Liver (tissue), 9 donors: ENCODE data around the gene ATP1B1. TPM values are rescaled to one million over a fixed set of nuclear protein-coding genes. Genes with fewer than 3 reads are reported as not detected.
A peak's percentile ranks its signal among the peaks of the same experiment; 100 is the strongest.

Experiments used
- DNase-seq: peaks from one replicate; pipeline ENCODE4 v3.0.0-alpha.2; 2017; ENCODE audit warnings: low spot score
- H3K27ac ChIP-seq, 2 donors: one replicate each; pipeline ENCODE4 v1.7.0; 2013; ENCODE audit warnings: inconsistent platforms in 2 of 2, low read length in 2 of 2, control low read depth in 1 of 2, low read depth in 1 of 2, mild to moderate bottlenecking in 1 of 2
- H3K27me3 ChIP-seq, 4 donors: one replicate each; pipeline versions ENCODE4 v1.6.1 to v1.7.0; 2013; ENCODE audit warnings: low read length in 3 of 4, inconsistent platforms in 1 of 4, mild to moderate bottlenecking in 1 of 4, moderate library complexity in 1 of 4; ENCODE audit not compliant: control insufficient read depth in 4 of 4, insufficient read depth in 4 of 4
- H3K36me3 ChIP-seq, 4 donors: one replicate each; pipeline versions ENCODE4 v1.6.1 to v1.7.0; 2013; ENCODE audit warnings: low read length in 3 of 4, mild to moderate bottlenecking in 3 of 4, low read depth in 1 of 4, moderate library complexity in 1 of 4; ENCODE audit not compliant: control insufficient read depth in 4 of 4, insufficient read depth in 3 of 4
- H3K4me1 ChIP-seq, 4 donors: one replicate each; pipeline versions ENCODE4 v1.6.1 to v1.7.0; 2013; ENCODE audit warnings: low read length in 3 of 4, mild to moderate bottlenecking in 3 of 4, moderate library complexity in 1 of 4; ENCODE audit not compliant: control insufficient read depth in 4 of 4, insufficient read depth in 4 of 4
- H3K4me3 ChIP-seq, 3 donors: one replicate each; pipeline versions ENCODE4 v1.6.1 to v1.7.0; 2013; ENCODE audit warnings: low read length in 3 of 3, control low read depth in 1 of 3, low read depth in 1 of 3, mild to moderate bottlenecking in 1 of 3
- H3K9ac ChIP-seq, 2 donors: one replicate each; pipeline ENCODE4 v1.7.0; 2013; ENCODE audit warnings: low read length in 2 of 2, mild to moderate bottlenecking in 2 of 2, moderate library complexity in 2 of 2, control low read depth in 1 of 2, low read depth in 1 of 2
- H3K9me3 ChIP-seq, 4 donors: one replicate each; pipeline versions ENCODE4 v1.6.1 to v1.7.0; 2013; ENCODE audit warnings: low read length in 3 of 4; ENCODE audit not compliant: control insufficient read depth in 4 of 4
- EGR1 ChIP-seq, 2 donors: IDR thresholded peaks; 2 replicates each; pipeline ENCODE4 v1.6.1; 2016 to 2018; ENCODE audit warnings: antibody characterized with exemption in 2 of 2, low read depth in 2 of 2
- FOXA1 ChIP-seq: IDR thresholded peaks from 2 replicates; pipeline ENCODE4 v1.6.1; 2016; ENCODE audit warnings: antibody characterized with exemption
- FOXA2 ChIP-seq: IDR thresholded peaks from 2 replicates; pipeline ENCODE4 v1.6.1; 2016; ENCODE audit warnings: antibody characterized with exemption
- GABPA ChIP-seq, 2 donors: IDR thresholded peaks in 1 of 2; conservative IDR thresholded peaks in 1 of 2; 2 replicates each; pipeline ENCODE4 v1.6.1; 2016; ENCODE audit warnings: antibody characterized with exemption in 2 of 2, mild to moderate bottlenecking in 1 of 2, moderate library complexity in 1 of 2
- HNF4A ChIP-seq, 2 donors: conservative IDR thresholded peaks; 2 replicates each; pipeline ENCODE4 v1.6.1; 2016; ENCODE audit warnings: antibody characterized with exemption in 2 of 2, mild to moderate bottlenecking in 2 of 2
- HNF4G ChIP-seq: IDR thresholded peaks from 2 replicates; pipeline ENCODE4 v1.6.1; 2016; ENCODE audit warnings: antibody characterized with exemption
- JUND ChIP-seq, 2 donors: IDR thresholded peaks; 2 replicates each; pipeline ENCODE4 v1.6.1; 2016; ENCODE audit warnings: antibody characterized with exemption in 2 of 2
- NR2F2 ChIP-seq: IDR thresholded peaks from 2 replicates; pipeline ENCODE4 v1.6.1; 2016; ENCODE audit warnings: antibody characterized with exemption
- RAD21 ChIP-seq, 2 donors: IDR thresholded peaks; 2 replicates each; pipeline ENCODE4 v1.6.1; 2016; ENCODE audit warnings: antibody characterized with exemption in 2 of 2, mild to moderate bottlenecking in 2 of 2
- RXRA ChIP-seq, 2 donors: IDR thresholded peaks; 2 replicates each; pipeline ENCODE4 v1.6.1; 2017 to 2018; ENCODE audit warnings: antibody characterized with exemption in 2 of 2, mild to moderate bottlenecking in 1 of 2
- SP1 ChIP-seq: IDR thresholded peaks from 2 replicates; pipeline ENCODE4 v1.6.1; 2018; ENCODE audit warnings: antibody characterized with exemption, mild to moderate bottlenecking
- TAF1 ChIP-seq: conservative IDR thresholded peaks from 2 replicates; pipeline ENCODE4 v1.6.1; 2016; ENCODE audit warnings: antibody characterized with exemption, mild to moderate bottlenecking
- YY1 ChIP-seq: IDR thresholded peaks from 2 replicates; pipeline ENCODE4 v1.6.1; 2016; ENCODE audit warnings: antibody characterized with exemption, mild to moderate bottlenecking
- WGBS: extraction: QIAGEN DNeasy Blood & Tissue Kit; methylation state at CpG from one replicate; pipeline ENCODE4 v1.1.7; 2013; 5-methylcytosine and 5-hydroxymethylcytosine counted together
- polyA plus RNA-seq, 2 donors: library from polyadenylated mRNA; stranded (reverse) in 1 of 2; unstranded in 1 of 2; fragments of 200-250 nt in 1 of 2; fragments of >200 nt in 1 of 2; fragmentation: Nextera tagmentation in 1 of 2; extraction: Ambion mirVana in 1 of 2; gene quantifications; one replicate each; pipeline versions ENCODE4 v1.2.1 to v1.2.3, GENCODE V29; 2013 to 2015
- total RNA-seq, 2 donors: library from RNA; depleted of rRNA; stranded (reverse); fragments of >200 nt; gene quantifications; one replicate each; pipeline ENCODE4 v1.2.3, GENCODE V29; 2014
- TF ChIP-seq, protein P1 (sequence below): IDR thresholded peaks from 2 replicates; pipeline ENCODE4 v1.6.1; 2016; ENCODE audit warnings: antibody characterized with exemption, mild to moderate bottlenecking
- TF ChIP-seq, protein P2 (sequence below): fragments of 150-350 bp; IDR thresholded peaks from 2 replicates; pipeline ENCODE4 v1.5.1; 2017; ENCODE audit warnings: improper control_type of control experiment, low read depth, low read length; ENCODE audit not compliant: missing input control
- TF ChIP-seq, protein P3 (sequence below): IDR thresholded peaks from 2 replicates; pipeline ENCODE4 v1.6.1; 2016; ENCODE audit warnings: antibody characterized with exemption
- TF ChIP-seq, protein P4 (sequence below): IDR thresholded peaks from 2 replicates; pipeline ENCODE4 v1.6.1; 2016; ENCODE audit warnings: antibody characterized with exemption
- TF ChIP-seq, protein P5 (sequence below): IDR thresholded peaks from 2 replicates; pipeline ENCODE4 v1.6.1; 2016; ENCODE audit warnings: antibody characterized with exemption
- donor health status: healthy.
- donor health status: healthy.
- donor health status: healthy.
- donor health status: healthy.
- donor health status: healthy.

Gene ATP1B1
- total and polyA plus RNA-seq, 4 donors: 36.1 to 57.0 (median 46.5) TPM

DNA sequence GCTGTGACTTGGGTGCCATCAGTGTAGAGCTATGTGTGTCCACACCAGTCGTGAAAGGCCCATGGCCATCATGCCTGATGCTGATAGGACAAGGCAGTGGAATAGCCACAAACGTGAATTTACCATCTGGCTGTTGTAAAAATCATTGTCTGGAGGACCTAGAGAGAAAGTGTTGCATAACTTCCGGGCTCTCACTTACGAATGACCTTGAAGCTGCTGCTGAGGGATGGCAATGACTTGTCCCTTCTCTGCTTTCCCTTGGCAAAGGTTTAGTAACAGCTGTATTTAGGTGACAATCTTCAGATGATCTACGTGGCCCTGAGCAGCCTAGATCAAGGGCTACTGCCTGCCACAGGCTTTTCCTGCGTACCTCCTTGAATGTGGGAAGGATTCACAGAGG is 5.8 kb downstream of the ATP1B1 start:
- Histone ChIP-seq H3K9ac (no peak overlapping the region), H3K36me3 (peaks cover 1 to 23% (median 10%) of the 10 kb centered on the region in 4 donors), H3K4me1 (peaks cover 10 to 58% (median 35%) of the 10 kb centered on the region in 4 donors), H3K27ac (peak overlapping the region; percentile 1 to 48), H3K4me3 (no peak overlapping the region), H3K27me3 (no peaks in the 10 kb centered on the region), H3K9me3 (no peaks in the 10 kb centered on the region)
- no peak for DNase-seq
- TF ChIP-seq RAD21 (IDR thresholded peaks at IDR 0.05) (peak in 1 of 2 donors; percentile 12), GABPA (IDR thresholded peaks at IDR 0.05 in 1 of 2, conservative IDR thresholded peaks at IDR 0.05 in 1 of 2) (no peak)
- WGBS: 49% methylated on average over 6 of the region's 6 CpGs

DNA sequence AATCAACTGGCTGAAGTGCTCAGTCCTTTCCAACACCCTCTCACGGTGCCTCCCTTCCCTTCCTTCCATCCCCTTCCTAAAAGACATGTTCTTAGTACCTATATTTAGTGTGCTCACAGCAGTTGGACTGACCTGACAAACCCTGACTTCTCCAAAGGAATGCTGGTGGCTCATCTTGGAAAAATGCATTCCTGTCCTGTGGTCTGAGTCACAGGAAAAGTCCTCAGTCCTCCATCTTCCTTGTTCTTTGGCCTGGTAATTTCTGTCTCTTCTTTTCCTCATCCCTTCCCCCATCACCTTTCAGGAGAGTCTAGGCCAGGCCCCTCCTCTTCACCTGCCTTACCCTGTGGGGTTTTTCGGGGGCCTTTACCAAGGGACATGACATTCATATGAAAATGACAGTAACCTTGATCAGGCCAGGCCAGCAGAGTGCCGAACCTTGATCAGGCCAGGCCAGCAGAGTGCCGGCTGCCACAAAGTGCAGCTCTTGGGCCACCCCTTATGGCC is 7.2 kb downstream of the ATP1B1 start:
- H3K36me3 ChIP-seq: peaks cover 4 to 28% (median 13%) of the 10 kb centered on the region in 4 donors
- DNase-seq: no peak

More for the DNA sequence above, 7.2 kb downstream of the ATP1B1 start:
- H3K4me3 ChIP-seq: no peak overlapping the region
- H3K9ac ChIP-seq: no peak overlapping the region
- 75% methylated on average over 4 of the region's 4 CpGs for whole genome bisulfite sequencing
- H3K27me3 ChIP-seq: no peaks in the 10 kb centered on the region
- H3K9me3 ChIP-seq: no peaks in the 10 kb centered on the region
- H3K27ac ChIP-seq: peak overlapping the region; percentile 21 to 43
- H3K4me1 ChIP-seq: peaks cover 10 to 48% (median 31%) of the 10 kb centered on the region in 4 donors
- TF ChIP-seq, protein P1, sequence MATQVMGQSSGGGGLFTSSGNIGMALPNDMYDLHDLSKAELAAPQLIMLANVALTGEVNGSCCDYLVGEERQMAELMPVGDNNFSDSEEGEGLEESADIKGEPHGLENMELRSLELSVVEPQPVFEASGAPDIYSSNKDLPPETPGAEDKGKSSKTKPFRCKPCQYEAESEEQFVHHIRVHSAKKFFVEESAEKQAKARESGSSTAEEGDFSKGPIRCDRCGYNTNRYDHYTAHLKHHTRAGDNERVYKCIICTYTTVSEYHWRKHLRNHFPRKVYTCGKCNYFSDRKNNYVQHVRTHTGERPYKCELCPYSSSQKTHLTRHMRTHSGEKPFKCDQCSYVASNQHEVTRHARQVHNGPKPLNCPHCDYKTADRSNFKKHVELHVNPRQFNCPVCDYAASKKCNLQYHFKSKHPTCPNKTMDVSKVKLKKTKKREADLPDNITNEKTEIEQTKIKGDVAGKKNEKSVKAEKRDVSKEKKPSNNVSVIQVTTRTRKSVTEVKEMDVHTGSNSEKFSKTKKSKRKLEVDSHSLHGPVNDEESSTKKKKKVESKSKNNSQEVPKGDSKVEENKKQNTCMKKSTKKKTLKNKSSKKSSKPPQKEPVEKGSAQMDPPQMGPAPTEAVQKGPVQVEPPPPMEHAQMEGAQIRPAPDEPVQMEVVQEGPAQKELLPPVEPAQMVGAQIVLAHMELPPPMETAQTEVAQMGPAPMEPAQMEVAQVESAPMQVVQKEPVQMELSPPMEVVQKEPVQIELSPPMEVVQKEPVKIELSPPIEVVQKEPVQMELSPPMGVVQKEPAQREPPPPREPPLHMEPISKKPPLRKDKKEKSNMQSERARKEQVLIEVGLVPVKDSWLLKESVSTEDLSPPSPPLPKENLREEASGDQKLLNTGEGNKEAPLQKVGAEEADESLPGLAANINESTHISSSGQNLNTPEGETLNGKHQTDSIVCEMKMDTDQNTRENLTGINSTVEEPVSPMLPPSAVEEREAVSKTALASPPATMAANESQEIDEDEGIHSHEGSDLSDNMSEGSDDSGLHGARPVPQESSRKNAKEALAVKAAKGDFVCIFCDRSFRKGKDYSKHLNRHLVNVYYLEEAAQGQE: no peak
- TF ChIP-seq RXRA (IDR thresholded peaks at IDR 0.05) (no peak), HNF4A (conservative IDR thresholded peaks at IDR 0.05) (no peak), JUND (IDR thresholded peaks at IDR 0.05) (no peak), YY1 (no peak), FOXA1 (no peak), FOXA2 (no peak), NR2F2 (no peak), RAD21 (IDR thresholded peaks at IDR 0.05) (no peak), GABPA (IDR thresholded peaks at IDR 0.05 in 1 of 2, conservative IDR thresholded peaks at IDR 0.05 in 1 of 2) (no peak), TAF1 (no peak), HNF4G (no peak), SP1 (no peak), EGR1 (IDR thresholded peaks at IDR 0.05; ENCODE audit: low read depth in 2 of 2) (no peak)
- TF ChIP-seq, protein P2, sequence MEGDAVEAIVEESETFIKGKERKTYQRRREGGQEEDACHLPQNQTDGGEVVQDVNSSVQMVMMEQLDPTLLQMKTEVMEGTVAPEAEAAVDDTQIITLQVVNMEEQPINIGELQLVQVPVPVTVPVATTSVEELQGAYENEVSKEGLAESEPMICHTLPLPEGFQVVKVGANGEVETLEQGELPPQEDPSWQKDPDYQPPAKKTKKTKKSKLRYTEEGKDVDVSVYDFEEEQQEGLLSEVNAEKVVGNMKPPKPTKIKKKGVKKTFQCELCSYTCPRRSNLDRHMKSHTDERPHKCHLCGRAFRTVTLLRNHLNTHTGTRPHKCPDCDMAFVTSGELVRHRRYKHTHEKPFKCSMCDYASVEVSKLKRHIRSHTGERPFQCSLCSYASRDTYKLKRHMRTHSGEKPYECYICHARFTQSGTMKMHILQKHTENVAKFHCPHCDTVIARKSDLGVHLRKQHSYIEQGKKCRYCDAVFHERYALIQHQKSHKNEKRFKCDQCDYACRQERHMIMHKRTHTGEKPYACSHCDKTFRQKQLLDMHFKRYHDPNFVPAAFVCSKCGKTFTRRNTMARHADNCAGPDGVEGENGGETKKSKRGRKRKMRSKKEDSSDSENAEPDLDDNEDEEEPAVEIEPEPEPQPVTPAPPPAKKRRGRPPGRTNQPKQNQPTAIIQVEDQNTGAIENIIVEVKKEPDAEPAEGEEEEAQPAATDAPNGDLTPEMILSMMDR: no peak
- TF ChIP-seq, protein P3, sequence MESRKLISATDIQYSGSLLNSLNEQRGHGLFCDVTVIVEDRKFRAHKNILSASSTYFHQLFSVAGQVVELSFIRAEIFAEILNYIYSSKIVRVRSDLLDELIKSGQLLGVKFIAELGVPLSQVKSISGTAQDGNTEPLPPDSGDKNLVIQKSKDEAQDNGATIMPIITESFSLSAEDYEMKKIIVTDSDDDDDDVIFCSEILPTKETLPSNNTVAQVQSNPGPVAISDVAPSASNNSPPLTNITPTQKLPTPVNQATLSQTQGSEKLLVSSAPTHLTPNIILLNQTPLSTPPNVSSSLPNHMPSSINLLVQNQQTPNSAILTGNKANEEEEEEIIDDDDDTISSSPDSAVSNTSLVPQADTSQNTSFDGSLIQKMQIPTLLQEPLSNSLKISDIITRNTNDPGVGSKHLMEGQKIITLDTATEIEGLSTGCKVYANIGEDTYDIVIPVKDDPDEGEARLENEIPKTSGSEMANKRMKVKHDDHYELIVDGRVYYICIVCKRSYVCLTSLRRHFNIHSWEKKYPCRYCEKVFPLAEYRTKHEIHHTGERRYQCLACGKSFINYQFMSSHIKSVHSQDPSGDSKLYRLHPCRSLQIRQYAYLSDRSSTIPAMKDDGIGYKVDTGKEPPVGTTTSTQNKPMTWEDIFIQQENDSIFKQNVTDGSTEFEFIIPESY: no peak
- TF ChIP-seq, protein P4, sequence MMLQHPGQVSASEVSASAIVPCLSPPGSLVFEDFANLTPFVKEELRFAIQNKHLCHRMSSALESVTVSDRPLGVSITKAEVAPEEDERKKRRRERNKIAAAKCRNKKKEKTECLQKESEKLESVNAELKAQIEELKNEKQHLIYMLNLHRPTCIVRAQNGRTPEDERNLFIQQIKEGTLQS: no peak
- TF ChIP-seq, protein P5, sequence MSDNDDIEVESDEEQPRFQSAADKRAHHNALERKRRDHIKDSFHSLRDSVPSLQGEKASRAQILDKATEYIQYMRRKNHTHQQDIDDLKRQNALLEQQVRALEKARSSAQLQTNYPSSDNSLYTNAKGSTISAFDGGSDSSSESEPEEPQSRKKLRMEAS: no peak
